IMR-90 (cell line): ENCODE data around the gene ERCC8. TPM values are rescaled to one million over a fixed set of nuclear protein-coding genes. Genes with fewer than 3 reads are reported as not detected.

Source experiments
- ATAC-seq: fragments of 200-7000 bp; cut with Tn5 transposase; 2 replicates; pipeline ENCODE4 v1.9.1; 2020; ENCODE audit warnings: low read depth, mild to moderate bottlenecking, moderate library complexity
- BruUV-seq: library from RNA; stranded (reverse); fragments of 400-500 nt; replicated peaks from 2 replicates; lab custom pipeline; 2021; lab: Mats Ljungman, UMichigan
- CTCF ChIA-PET: fragments of 300-600 bp; formaldehyde crosslinking; extraction: SDS; loops from one replicate; lab custom pipeline; 2021; ENCODE audit warnings: antibody characterized with exemption; lab: Yijun Ruan, JAX
- POLR2A ChIA-PET: fragments of 300-600 bp; sonication (Branson Sonifier 250); formaldehyde crosslinking; loops from one replicate; lab custom pipeline; 2022; ENCODE audit warnings: antibody characterized with exemption; ENCODE audit not compliant: unreplicated experiment; lab: Charles Lee
- DNase-seq: peaks from one replicate; pipeline ENCODE4 v3.0.0; 2013
- H2AFZ ChIP-seq: replicated peaks from 2 replicates; pipeline ENCODE3; 2013; ENCODE audit warnings: low read length, mild to moderate bottlenecking; ENCODE audit not compliant: poor library complexity
- H2AK5ac ChIP-seq: 2 replicates; pipeline ENCODE4 v1.6.1; 2013; ENCODE audit warnings: low read depth, low read length, inconsistent platforms
- H2AK9ac ChIP-seq: replicated peaks from 2 replicates; pipeline ENCODE3; 2013; ENCODE audit warnings: mild to moderate bottlenecking, low read depth, low read length, moderate library complexity; ENCODE audit not compliant: poor library complexity
- H2BK120ac ChIP-seq: 2 replicates; pipeline ENCODE4 v1.6.1; 2013; ENCODE audit warnings: low read depth, low read length, inconsistent platforms
- H2BK15ac ChIP-seq: 3 replicates; pipeline ENCODE4 v1.6.1; 2013; ENCODE audit warnings: low read depth, low read length, inconsistent platforms
- H2BK20ac ChIP-seq: 2 replicates; pipeline ENCODE4 v1.6.1; 2013; ENCODE audit warnings: low read depth, mild to moderate bottlenecking, inconsistent platforms, low read length, moderate library complexity
- H2BK5ac ChIP-seq: 2 replicates; pipeline ENCODE4 v1.6.1; 2013; ENCODE audit warnings: mild to moderate bottlenecking, low read depth, low read length, inconsistent platforms; ENCODE audit not compliant: poor library complexity, severe bottlenecking
- H3K14ac ChIP-seq: replicated peaks from 2 replicates; pipeline ENCODE4 v1.6.1; 2013; ENCODE audit warnings: low read depth, low read length, inconsistent platforms
- H3K18ac ChIP-seq: 2 replicates; pipeline ENCODE4 v1.6.1; 2013; ENCODE audit warnings: low read depth, low read length, control low read depth
- H3K23ac ChIP-seq: 2 replicates; pipeline ENCODE4 v1.6.1; 2013; ENCODE audit warnings: low read depth, low read length, inconsistent platforms
- H3K27ac ChIP-seq: 2 replicates; pipeline ENCODE4 v1.5.1; 2013; ENCODE audit warnings: mild to moderate bottlenecking, control low read depth, low read length; ENCODE audit not compliant: insufficient read depth
- H3K27me3 ChIP-seq: 2 replicates; pipeline ENCODE4 v1.6.1; 2013; ENCODE audit warnings: low read length; ENCODE audit not compliant: control insufficient read depth, insufficient read depth
- H3K36me3 ChIP-seq: 2 replicates; pipeline ENCODE4 v1.6.1; 2013; ENCODE audit warnings: low read length, mixed read lengths; ENCODE audit not compliant: control insufficient read depth, insufficient read depth
- H3K4ac ChIP-seq: 2 replicates; pipeline ENCODE4 v1.6.1; 2013; ENCODE audit warnings: low read depth, low read length, inconsistent platforms
- H3K4me1 ChIP-seq: 2 replicates; pipeline ENCODE4 v1.6.1; 2013; ENCODE audit warnings: low read length, mixed read lengths; ENCODE audit not compliant: control insufficient read depth, insufficient read depth
- H3K4me2 ChIP-seq: 2 replicates; pipeline ENCODE4 v1.6.1; 2013; ENCODE audit warnings: low read depth, mild to moderate bottlenecking, control low read depth, low read length, moderate library complexity
- H3K4me3 ChIP-seq: 2 replicates; pipeline ENCODE4 v1.5.1; 2013; ENCODE audit warnings: low read depth, mild to moderate bottlenecking, control low read depth, low read length, moderate library complexity; ENCODE audit not compliant: insufficient read depth
- H3K56ac ChIP-seq: 2 replicates; pipeline ENCODE4 v1.6.1; 2013; ENCODE audit warnings: low read length, inconsistent platforms; ENCODE audit not compliant: insufficient read depth; ENCODE audit errors: extremely low read depth
- H3K79me1 ChIP-seq, 2 experiments: 2 replicates each; pipeline ENCODE4 v1.6.1; 2013; ENCODE audit warnings: low read length in 2 of 2, inconsistent platforms in 1 of 2, low read depth in 1 of 2
- H3K9ac ChIP-seq: 2 replicates; pipeline ENCODE4 v1.6.1; 2013; ENCODE audit warnings: low read depth, low read length, control low read depth
- H3K9me1 ChIP-seq: 2 replicates; pipeline ENCODE4 v1.6.1; 2013; ENCODE audit warnings: low read length, inconsistent platforms; ENCODE audit not compliant: insufficient read depth
- H3K9me3 ChIP-seq: 2 replicates; pipeline ENCODE4 v1.6.1; 2013; ENCODE audit warnings: low read length; ENCODE audit not compliant: control insufficient read depth, insufficient read depth
- H4K20me1 ChIP-seq: 2 replicates; pipeline ENCODE4 v1.6.1; 2013; ENCODE audit warnings: low read length, inconsistent platforms; ENCODE audit not compliant: insufficient read depth
- H4K5ac ChIP-seq: 2 replicates; pipeline ENCODE4 v1.6.1; 2013; ENCODE audit warnings: mild to moderate bottlenecking, low read depth, low read length, control low read depth
- H4K8ac ChIP-seq, 2 experiments: 2 replicates each; pipeline ENCODE4 v1.6.1; 2013; ENCODE audit warnings: low read depth in 2 of 2, low read length in 2 of 2, control low read depth in 1 of 2, inconsistent platforms in 1 of 2
- H4K91ac ChIP-seq: 2 replicates; pipeline ENCODE4 v1.6.1; 2013; ENCODE audit warnings: low read depth, low read length, inconsistent platforms; ENCODE audit not compliant: insufficient read depth
- BHLHE40 ChIP-seq: fragments of 150-350 bp; IDR thresholded peaks from 2 replicates; pipeline ENCODE4 v1.6.1; 2016; ENCODE audit warnings: mild to moderate bottlenecking, low read depth, low read length
- CEBPB ChIP-seq: IDR thresholded peaks from 2 replicates; pipeline ENCODE4 v1.6.1; 2012; ENCODE audit warnings: low read depth, low read length, improper control_type of control experiment
- CHD1 ChIP-seq: IDR thresholded peaks from 2 replicates; pipeline ENCODE4 v1.6.1; 2012; ENCODE audit warnings: low read depth, low read length, improper control_type of control experiment
- FOS ChIP-seq: fragments of 150-350 bp; IDR thresholded peaks from 2 replicates; pipeline ENCODE4 v1.6.1; 2016; ENCODE audit warnings: low read depth, low read length
- MAFK ChIP-seq: IDR thresholded peaks from 2 replicates; pipeline ENCODE4 v1.6.1; 2012; ENCODE audit warnings: low read depth, low read length, improper control_type of control experiment
- MAZ ChIP-seq: IDR thresholded peaks from 2 replicates; pipeline ENCODE4 v1.6.1; 2012; ENCODE audit warnings: low read depth, mild to moderate bottlenecking, low read length, improper control_type of control experiment, moderate library complexity, borderline replicate concordance
- MXI1 ChIP-seq: IDR thresholded peaks from 2 replicates; pipeline ENCODE4 v1.6.1; 2012; ENCODE audit warnings: low read depth, mild to moderate bottlenecking, low read length, moderate library complexity, borderline replicate concordance
- NFE2L2 ChIP-seq: fragments of 150-350 bp; IDR thresholded peaks from 2 replicates; pipeline ENCODE4 v1.6.1; 2016; ENCODE audit warnings: low read depth, mild to moderate bottlenecking, low read length
- POLR2A ChIP-seq: IDR thresholded peaks from 2 replicates; pipeline ENCODE4 v1.6.1; 2012; ENCODE audit warnings: mild to moderate bottlenecking, low read depth, low read length
- RAD21 ChIP-seq: IDR thresholded peaks from 2 replicates; pipeline ENCODE4 v1.6.1; 2012; ENCODE audit warnings: low read length, improper control_type of control experiment
- RCOR1 ChIP-seq: IDR thresholded peaks from 2 replicates; pipeline ENCODE4 v1.6.1; 2012; ENCODE audit warnings: mild to moderate bottlenecking, low read length, improper control_type of control experiment; ENCODE audit not compliant: insufficient replicate concordance
- RFX5 ChIP-seq: IDR thresholded peaks from 2 replicates; pipeline ENCODE4 v1.8.0; 2012; ENCODE audit warnings: low read depth, mild to moderate bottlenecking, low read length, moderate library complexity
- SMC3 ChIP-seq: fragments of 150-350 bp; IDR thresholded peaks from 2 replicates; pipeline ENCODE4 v1.6.1; 2016; ENCODE audit warnings: low read depth, mild to moderate bottlenecking, antibody characterized with exemption, low read length, moderate library complexity
- WGBS, 2 experiments: methylation state at CpG; one replicate each; pipeline versions ENCODE4 v1.1.5 to v1.1.7; 2013; ENCODE audit warnings: missing lambda C conversion rate in 2 of 2; ENCODE audit not compliant: insufficient read length in 1 of 2; ENCODE audit errors: extremely low coverage in 2 of 2; 5-methylcytosine and 5-hydroxymethylcytosine counted together
- dilution Hi-C: fragments of 300-500 bp; cut with HindIII; formaldehyde crosslinking; loops from one replicate; pipeline ENCODE4 v1.14.3; 2018; ENCODE audit warnings: low sequenced_read_pairs; ENCODE audit not compliant: unreplicated experiment
- in situ Hi-C: fragments of 300-500 bp; cut with MboI; formaldehyde crosslinking; loops from 3 replicates; pipeline ENCODE4 v1.14.3; 2019; ENCODE audit warnings: low sequenced_read_pairs, inconsistent platforms, mixed read lengths
- intact Hi-C: fragments of 100-400 bp; cut with micrococcal nuclease; formaldehyde crosslinking; loops from 2 replicates; pipeline ENCODE4 v1.10.0; 2022
- polyA plus RNA-seq, 3 experiments: library from polyadenylated mRNA; depleted of rRNA; stranded (reverse); fragments of >200 nt; gene quantifications; 2 replicates each; pipeline ENCODE4 v1.2.3, GENCODE V29; 2012; ENCODE audit warnings: low replicate concordance in 1 of 3
- total RNA-seq: library from RNA; depleted of rRNA; stranded (reverse); fragments of >200 nt; gene quantifications from 2 replicates; pipeline ENCODE4 v1.2.3, GENCODE V29; 2012
- TF ChIP-seq, protein P1 (sequence below): conservative IDR thresholded peaks from 2 replicates; pipeline ENCODE4 v1.5.1; 2012; ENCODE audit warnings: mild to moderate bottlenecking, low read depth, low read length, improper control_type of control experiment
- TF ChIP-seq, protein P2 (sequence below): fragments of 150-350 bp; IDR thresholded peaks from 2 replicates; pipeline ENCODE4 v1.6.1; 2016; ENCODE audit warnings: low read depth, mild to moderate bottlenecking, low read length, moderate library complexity, borderline replicate concordance
- TF ChIP-seq, protein P3 (sequence below): fragments of 150-350 bp; IDR thresholded peaks from 2 replicates; pipeline ENCODE4 v1.6.1; 2017; ENCODE audit warnings: mild to moderate bottlenecking, antibody characterized with exemption, low read length, low read depth

The ERCC8 gene
- total and polyA plus RNA-seq, 2 of the 4 experiments (the other 2 are of a cell fraction) = 12.6 to 29.2 TPM

DNA sequence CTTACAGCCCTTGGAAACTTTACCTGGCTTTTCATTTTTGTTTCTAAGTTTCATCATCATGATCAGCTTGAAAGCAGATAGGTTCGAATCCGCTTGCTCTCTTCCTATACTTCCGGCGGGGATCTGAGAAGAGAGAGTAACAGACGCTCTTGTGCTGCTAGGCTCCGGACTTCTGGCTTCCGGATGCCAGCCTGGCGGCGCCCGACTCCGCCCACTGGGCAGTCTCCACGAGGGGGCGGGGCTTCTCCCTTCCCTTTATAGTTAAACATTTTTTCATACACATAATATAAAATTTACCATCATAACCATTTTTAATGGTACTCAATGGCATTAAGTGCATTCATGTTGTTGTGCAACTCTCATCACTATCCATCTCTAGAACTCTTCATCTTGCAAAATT, 51.3 kb downstream of the ERCC8 start:
- Histone ChIP-seq H3K79me1 (no peaks in the 10 kb centered on the region), H2BK5ac (no peak overlapping the region), H3K27ac (no peak overlapping the region), H4K91ac (no peak overlapping the region), H2BK20ac (no peak overlapping the region), H3K4ac (no peak overlapping the region), H2AK5ac (no peak overlapping the region), H3K4me1 (no peaks in the 10 kb centered on the region), H2AK9ac (no peak overlapping the region), H4K20me1 (no peaks in the 10 kb centered on the region), H2AFZ (no peak overlapping the region), H2BK120ac (no peak overlapping the region), H3K18ac (no peak overlapping the region), H3K4me2 (no peak overlapping the region), H4K8ac (no peak overlapping the region), H4K5ac (no peak overlapping the region), H2BK15ac (no peak overlapping the region), H3K4me3 (no peak overlapping the region), H3K36me3 (0 out of 2 replicates have a peak, but pooled peaks cover 3% of the 10 kb centered on the region), H3K56ac (no peak overlapping the region), H3K9ac (no peak overlapping the region), H3K23ac (no peak overlapping the region), H3K14ac (no peak overlapping the region), H3K27me3 (no peaks in the 10 kb centered on the region), H3K9me3 (no peaks in the 10 kb centered on the region), H3K9me1 (no peaks in the 10 kb centered on the region)
- BruUV-seq = no TSS peak
- no peak for ATAC-seq
- WGBS, 2 experiments = 97% methylated on average over 4 of the region's 13 CpGs; no CpG with 5 or more reads in 1 of the 2 experiments
- in situ Hi-C loops = no loop called here
- DNase-seq = no peak
- ChIA-PET POLR2A (no interaction called here), CTCF (interaction anchor here (1.0 kb wide), 1 partner anchor 9 kb away, joined by 3 read pairs; no protein-coding TSS in a partner anchor)
- no peak for TF ChIP-seq CHD1
- no peak for TF ChIP-seq MAZ
- TF ChIP-seq SMC3 = no peak
- TF ChIP-seq RAD21 = no peak
- TF ChIP-seq MXI1 = no peak
- no peak for TF ChIP-seq MAFK
- TF ChIP-seq RFX5 = no peak
- TF ChIP-seq, protein P1, sequence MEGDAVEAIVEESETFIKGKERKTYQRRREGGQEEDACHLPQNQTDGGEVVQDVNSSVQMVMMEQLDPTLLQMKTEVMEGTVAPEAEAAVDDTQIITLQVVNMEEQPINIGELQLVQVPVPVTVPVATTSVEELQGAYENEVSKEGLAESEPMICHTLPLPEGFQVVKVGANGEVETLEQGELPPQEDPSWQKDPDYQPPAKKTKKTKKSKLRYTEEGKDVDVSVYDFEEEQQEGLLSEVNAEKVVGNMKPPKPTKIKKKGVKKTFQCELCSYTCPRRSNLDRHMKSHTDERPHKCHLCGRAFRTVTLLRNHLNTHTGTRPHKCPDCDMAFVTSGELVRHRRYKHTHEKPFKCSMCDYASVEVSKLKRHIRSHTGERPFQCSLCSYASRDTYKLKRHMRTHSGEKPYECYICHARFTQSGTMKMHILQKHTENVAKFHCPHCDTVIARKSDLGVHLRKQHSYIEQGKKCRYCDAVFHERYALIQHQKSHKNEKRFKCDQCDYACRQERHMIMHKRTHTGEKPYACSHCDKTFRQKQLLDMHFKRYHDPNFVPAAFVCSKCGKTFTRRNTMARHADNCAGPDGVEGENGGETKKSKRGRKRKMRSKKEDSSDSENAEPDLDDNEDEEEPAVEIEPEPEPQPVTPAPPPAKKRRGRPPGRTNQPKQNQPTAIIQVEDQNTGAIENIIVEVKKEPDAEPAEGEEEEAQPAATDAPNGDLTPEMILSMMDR = no peak
- no peak for TF ChIP-seq CEBPB
- TF ChIP-seq BHLHE40 = no peak
- TF ChIP-seq RCOR1 = no peak
- TF ChIP-seq FOS = no peak
- TF ChIP-seq, protein P2, sequence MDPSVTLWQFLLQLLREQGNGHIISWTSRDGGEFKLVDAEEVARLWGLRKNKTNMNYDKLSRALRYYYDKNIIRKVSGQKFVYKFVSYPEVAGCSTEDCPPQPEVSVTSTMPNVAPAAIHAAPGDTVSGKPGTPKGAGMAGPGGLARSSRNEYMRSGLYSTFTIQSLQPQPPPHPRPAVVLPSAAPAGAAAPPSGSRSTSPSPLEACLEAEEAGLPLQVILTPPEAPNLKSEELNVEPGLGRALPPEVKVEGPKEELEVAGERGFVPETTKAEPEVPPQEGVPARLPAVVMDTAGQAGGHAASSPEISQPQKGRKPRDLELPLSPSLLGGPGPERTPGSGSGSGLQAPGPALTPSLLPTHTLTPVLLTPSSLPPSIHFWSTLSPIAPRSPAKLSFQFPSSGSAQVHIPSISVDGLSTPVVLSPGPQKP = no peak
- TF ChIP-seq, protein P3, sequence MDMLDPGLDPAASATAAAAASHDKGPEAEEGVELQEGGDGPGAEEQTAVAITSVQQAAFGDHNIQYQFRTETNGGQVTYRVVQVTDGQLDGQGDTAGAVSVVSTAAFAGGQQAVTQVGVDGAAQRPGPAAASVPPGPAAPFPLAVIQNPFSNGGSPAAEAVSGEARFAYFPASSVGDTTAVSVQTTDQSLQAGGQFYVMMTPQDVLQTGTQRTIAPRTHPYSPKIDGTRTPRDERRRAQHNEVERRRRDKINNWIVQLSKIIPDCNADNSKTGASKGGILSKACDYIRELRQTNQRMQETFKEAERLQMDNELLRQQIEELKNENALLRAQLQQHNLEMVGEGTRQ = no peak
- no peak for TF ChIP-seq POLR2A
- no peak for TF ChIP-seq NFE2L2
- intact Hi-C loops = no loop called here
- dilution Hi-C loops = no loop called here
